ENCODE results near the gene XAF1. TPM values are rescaled to one million over a fixed set of nuclear protein-coding genes. Genes with fewer than 3 reads are reported as not detected.

The XAF1 gene
- total RNA-seq, 4 donors from 2014 or later: 6.1 to 15.7 (median 9.8) TPM

- H3K4me3 ChIP-seq: no peak overlapping the region
- in situ Hi-C loops (cut with MboI; ENCODE audit: low sequenced_read_pairs in 4 of 4) (loop anchor here in 1 of 4 donors (25.0 kb wide), 1 partner anchor 93 kb away; no protein-coding TSS in a partner anchor), intact Hi-C loops (cut with DNase I; ENCODE audit: low total_unique reads) (no loop called here)
- TF ChIP-seq POLR2A (IDR thresholded peaks at IDR 0.05): no peak
- TF ChIP-seq CTCF (IDR thresholded peaks at IDR 0.05 in 4 of 5, conservative IDR thresholded peaks at IDR 0.05 in 1 of 5): no peak
- no peak for ATAC-seq
- no peaks in the 10 kb centered on the region for H3K36me3 ChIP-seq
- H3K9me3 ChIP-seq: no peaks in the 10 kb centered on the region
- no peak for DNase-seq
- no peaks in the 10 kb centered on the region for H3K4me1 ChIP-seq
- H3K27me3 ChIP-seq: peaks cover 8 to 21% (median 11%) of the 10 kb centered on the region in 3 donors
- no peak overlapping the region for H3K27ac ChIP-seq
These were observed 24.2 kb downstream of the XAF1 start for GRCh38 chr17:6780001-6780400.

GRCh38 chr17:6780886-6781285 is 25.0 kb downstream of the XAF1 start:
- H3K4me1 ChIP-seq: no peaks in the 10 kb centered on the region
- in situ Hi-C loops (cut with MboI; ENCODE audit: low sequenced_read_pairs in 4 of 4): loop anchor here in 1 of 4 donors (25.0 kb wide), 1 partner anchor 94 kb away; no protein-coding TSS in a partner anchor
- intact Hi-C loops (cut with DNase I; ENCODE audit: low total_unique reads): no loop called here
- H3K36me3 ChIP-seq: no peaks in the 10 kb centered on the region
- peaks cover 7 to 12% (median 8%) of the 10 kb centered on the region in 3 donors for H3K27me3 ChIP-seq
- no peak for DNase-seq
- no peak for ATAC-seq
- no peaks in the 10 kb centered on the region for H3K9me3 ChIP-seq
- no peak overlapping the region for H3K4me3 ChIP-seq
- TF ChIP-seq POLR2A (IDR thresholded peaks at IDR 0.05) (no peak), CTCF (IDR thresholded peaks at IDR 0.05 in 4 of 5, conservative IDR thresholded peaks at IDR 0.05 in 1 of 5) (no peak)
- no peak overlapping the region for H3K27ac ChIP-seq

- no peaks in the 10 kb centered on the region for H3K9me3 ChIP-seq
- intact Hi-C loops (cut with DNase I; ENCODE audit: low total_unique reads) (no loop called here), in situ Hi-C loops (cut with MboI; ENCODE audit: low sequenced_read_pairs in 4 of 4) (loop anchor here in 1 of 4 donors (25.0 kb wide), 1 partner anchor 95 kb away; no protein-coding TSS in a partner anchor)
- ATAC-seq (no peak), DNase-seq (no peak)
- no peak overlapping the region for H3K4me3 ChIP-seq
- H3K27me3 ChIP-seq: peaks cover 0 to 10% (median 2%) of the 10 kb centered on the region in 3 donors
- no peaks in the 10 kb centered on the region for H3K4me1 ChIP-seq
- no peak for TF ChIP-seq POLR2A (IDR thresholded peaks at IDR 0.05)
- TF ChIP-seq CTCF (IDR thresholded peaks at IDR 0.05 in 4 of 5, conservative IDR thresholded peaks at IDR 0.05 in 1 of 5): no peak
- H3K36me3 ChIP-seq: no peaks in the 10 kb centered on the region
- H3K27ac ChIP-seq: no peak overlapping the region
These were observed 26.4 kb downstream of the XAF1 start for GRCh38 chr17:6782244-6782643.

GRCh38 chr17:6786618-6787017 is 30.8 kb downstream of the XAF1 start:
- ATAC-seq (no peak), DNase-seq (no peak)
- Histone ChIP-seq H3K4me3 (no peak overlapping the region), H3K27ac (no peak overlapping the region), H3K27me3 (peaks cover 5 to 8% (median 6%) of the 10 kb centered on the region in 3 donors), H3K4me1 (no peaks in the 10 kb centered on the region), H3K36me3 (no peaks in the 10 kb centered on the region), H3K9me3 (no peaks in the 10 kb centered on the region)
- in situ Hi-C loops (cut with MboI; ENCODE audit: low sequenced_read_pairs in 4 of 4): loop anchor here in 1 of 4 donors (25.0 kb wide), 1 partner anchor 99 kb away; no protein-coding TSS in a partner anchor
- TF ChIP-seq POLR2A (IDR thresholded peaks at IDR 0.05) (no peak), CTCF (IDR thresholded peaks at IDR 0.05 in 4 of 5, conservative IDR thresholded peaks at IDR 0.05 in 1 of 5) (no peak)
- intact Hi-C loops (cut with DNase I; ENCODE audit: low total_unique reads): no loop called here

All from gastrocnemius medialis (tissue), 4 donors.